GM19328 (cell line): ENCODE results near the gene CCDC85C.

ENCODE experiments used
- ATAC-seq: cut with Tn5 transposase; IDR thresholded peaks from one replicate; pipeline ENCODE4 v1.9.1; 2021; ENCODE audit warnings: mild to moderate bottlenecking, moderate library complexity; ENCODE audit not compliant: unreplicated experiment

Gene CCDC85C

DNA sequence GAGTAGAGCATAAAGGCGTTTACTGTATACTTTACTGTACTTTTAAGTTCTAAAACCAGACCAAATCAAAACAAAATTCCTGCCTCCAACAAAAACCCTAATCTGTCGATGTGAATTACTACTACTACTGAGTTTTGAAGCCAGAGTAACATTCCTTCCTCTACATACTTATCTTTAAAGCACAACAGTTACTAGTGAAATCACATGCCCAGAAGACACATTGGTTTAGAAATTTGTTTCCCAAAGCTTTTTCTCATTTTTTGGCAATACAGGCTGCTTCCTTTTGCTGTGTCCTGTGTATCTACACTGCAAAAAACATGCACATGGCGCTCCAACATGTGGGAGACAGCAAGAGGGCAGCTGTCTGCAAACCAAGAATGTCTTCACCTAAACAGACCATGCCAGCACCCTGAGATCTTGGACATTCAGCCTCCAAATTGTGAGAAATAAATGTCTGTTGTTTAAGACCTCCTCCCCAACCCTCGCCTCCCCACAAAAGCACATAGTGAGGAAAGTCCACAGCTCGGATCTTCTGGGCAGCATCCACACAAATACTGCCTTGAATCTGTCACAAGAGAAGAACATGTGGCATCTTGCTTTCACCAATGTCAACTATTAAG lies 144.4 kb downstream of the CCDC85C start:
- no peak for ATAC-seq

DNA sequence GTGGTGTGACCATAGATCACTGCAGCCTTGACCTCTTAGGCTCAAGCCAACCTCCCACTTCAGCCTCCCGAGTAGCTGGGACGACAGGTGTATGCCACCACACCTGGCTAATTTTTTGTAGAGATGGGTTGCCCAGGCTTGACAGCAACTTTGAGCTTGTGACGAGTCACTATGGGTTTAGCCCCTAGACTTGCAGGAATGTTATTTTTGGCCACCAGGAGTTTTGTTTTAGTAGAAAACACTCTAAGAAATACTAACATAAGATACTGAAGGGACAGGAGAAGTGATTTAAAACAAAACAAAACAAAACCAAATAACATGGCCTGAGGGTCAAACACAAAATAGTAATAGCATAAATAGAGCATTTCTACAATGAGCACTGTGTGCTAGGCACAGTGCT lies 149.8 kb downstream of the CCDC85C start:
- no peak for ATAC-seq

DNA sequence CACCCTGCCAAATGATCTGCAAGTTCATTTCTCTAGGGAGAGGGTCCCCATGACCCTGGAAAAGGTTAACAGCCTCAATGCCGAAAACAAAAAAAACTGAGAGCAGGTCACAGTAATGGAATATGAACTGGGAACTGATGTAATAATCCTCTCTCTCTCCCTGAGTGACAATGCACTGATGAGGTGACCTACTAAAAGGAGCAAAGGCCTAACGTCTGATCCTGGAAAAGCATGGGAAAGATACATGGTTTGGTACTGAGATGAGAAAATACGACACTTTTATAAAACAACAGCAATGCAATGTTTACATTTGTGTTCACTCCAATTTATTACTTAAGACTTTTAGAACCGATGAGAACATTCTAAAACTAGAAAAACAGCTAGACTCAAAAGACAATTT lies 151.0 kb downstream of the CCDC85C start:
- no peak for ATAC-seq

- no peak for ATAC-seq
Observed at GRCh38 chr14:99451234-99451633, 152.8 kb downstream of the CCDC85C start.

DNA sequence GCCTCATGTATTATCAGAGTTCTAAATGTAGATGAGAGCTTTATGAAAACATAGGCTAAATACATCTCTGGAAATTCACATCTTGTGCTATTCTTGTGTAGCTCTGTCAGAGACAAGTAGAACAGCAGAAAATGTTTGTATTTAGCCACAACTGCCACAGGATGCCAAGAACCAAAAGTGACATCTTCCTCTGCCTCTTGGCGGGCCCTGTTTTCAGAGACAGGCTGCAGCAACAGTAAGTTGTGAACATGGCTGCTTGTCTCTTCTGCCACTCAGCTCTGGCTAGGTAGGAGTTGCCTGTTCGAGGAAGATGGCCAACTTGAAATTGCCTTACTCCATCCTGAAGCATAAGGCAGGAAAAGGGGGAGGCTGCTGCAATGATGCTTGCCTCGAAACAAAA lies 153.7 kb downstream of the CCDC85C start:
- ATAC-seq, result no peak
